Common myeloid progenitor, CD34-positive (primary cell): ENCODE results near the gene ZNF827.

Experiments
- CTCF ChIA-PET: fragments of 350-600 bp; sonication (Branson Sonifier 250); formaldehyde crosslinking; loops from one replicate; lab custom pipeline; 2021; ENCODE audit warnings: antibody characterized with exemption; lab: Charles Lee
- POLR2A ChIA-PET: fragments of 350-600 bp; sonication (Branson Sonifier 250); formaldehyde crosslinking; loops from one replicate; lab custom pipeline; 2021; ENCODE audit warnings: antibody characterized with exemption; lab: Charles Lee
- DNase-seq, 3 donors: peaks; one replicate each; pipeline versions ENCODE4 v3.0.0 to v3.0.0-alpha.2; 2013
- H3K27ac ChIP-seq, 2 experiments: 1 replicate in 1 of 2; 2 replicates in 1 of 2; pipeline ENCODE4 v1.7.0; 2013; ENCODE audit warnings: inconsistent platforms in 2 of 2, low read length in 2 of 2, mild to moderate bottlenecking in 2 of 2, low read depth in 1 of 2, moderate library complexity in 1 of 2; ENCODE audit not compliant: severe bottlenecking in 2 of 2, insufficient read depth in 1 of 2, poor library complexity in 1 of 2
- H3K27me3 ChIP-seq, 5 experiments: replicated peaks in 2 of 5; 1 replicate in 3 of 5; 2 replicates in 2 of 5; pipeline versions ENCODE4 v1.6.1 to v1.7.0; 2013; ENCODE audit warnings: low read length in 4 of 5, mild to moderate bottlenecking in 2 of 5, moderate library complexity in 2 of 5, inconsistent platforms in 1 of 5; ENCODE audit not compliant: insufficient read depth in 5 of 5, control insufficient read depth in 4 of 5
- H3K36me3 ChIP-seq, 4 experiments: 1 replicate in 2 of 4; 2 replicates in 2 of 4; pipeline versions ENCODE4 v1.6.1 to v1.7.0; 2013; ENCODE audit warnings: low read length in 3 of 4, control low read depth in 1 of 4, mild to moderate bottlenecking in 1 of 4; ENCODE audit not compliant: control insufficient read depth in 4 of 4, insufficient read depth in 4 of 4
- H3K4me1 ChIP-seq, 4 experiments: 1 replicate in 3 of 4; 2 replicates in 1 of 4; pipeline versions ENCODE4 v1.6.1 to v1.7.1; 2013; ENCODE audit warnings: low read length in 3 of 4, mild to moderate bottlenecking in 3 of 4, control low read depth in 1 of 4, inconsistent platforms in 1 of 4, moderate library complexity in 1 of 4; ENCODE audit not compliant: control insufficient read depth in 4 of 4, insufficient read depth in 4 of 4; ENCODE audit errors: control extremely low read depth in 1 of 4
- H3K4me3 ChIP-seq, 7 experiments: 1 replicate in 4 of 7; 2 replicates in 3 of 7; pipeline versions ENCODE4 v1.5.1 to v1.7.0; 2013; ENCODE audit warnings: mild to moderate bottlenecking in 7 of 7, low read length in 6 of 7, moderate library complexity in 6 of 7, inconsistent platforms in 2 of 7, low read depth in 2 of 7, control low read depth in 1 of 7; ENCODE audit not compliant: insufficient read depth in 4 of 7, control insufficient read depth in 1 of 7; ENCODE audit errors: extremely low read depth in 1 of 7
- H3K9me3 ChIP-seq, 5 experiments: 1 replicate in 4 of 5; 2 replicates in 1 of 5; pipeline versions ENCODE4 v1.6.1 to v1.7.1; 2013; ENCODE audit warnings: low read length in 4 of 5, mild to moderate bottlenecking in 2 of 5, inconsistent platforms in 1 of 5, low read depth in 1 of 5, moderate library complexity in 1 of 5; ENCODE audit not compliant: control insufficient read depth in 4 of 5, insufficient read depth in 2 of 5; ENCODE audit errors: control extremely low read depth in 1 of 5
- WGBS: methylation state at CpG from one replicate; pipeline ENCODE4 v1.1.5; 2013; ENCODE audit not compliant: insufficient coverage; 5-methylcytosine and 5-hydroxymethylcytosine counted together

The ZNF827 gene

GRCh38 chr4:145847764-145848163 is 90.9 kb downstream of the ZNF827 start:
- H3K4me1 ChIP-seq, result peaks cover 7 to 14% (median 11%) of the 10 kb centered on the region in 4 experiments
- CTCF ChIA-PET, result no interaction called here
- H3K36me3 ChIP-seq, result peaks cover 7 to 20% (median 12%) of the 10 kb centered on the region in 4 experiments
- no peaks in the 10 kb centered on the region for H3K9me3 ChIP-seq
- no peak overlapping the region for H3K4me3 ChIP-seq
- 92% methylated on average over 5 of the region's 7 CpGs for whole genome bisulfite sequencing
- H3K27me3 ChIP-seq, result no peaks in the 10 kb centered on the region
- H3K27ac ChIP-seq, result no peak overlapping the region
- no peak for DNase-seq
- POLR2A ChIA-PET, result no interaction called here

GRCh38 chr4:145845118-145845517 is 93.5 kb downstream of the ZNF827 start:
- H3K36me3 ChIP-seq, result peaks cover 5 to 28% (median 17%) of the 10 kb centered on the region in 4 experiments
- ChIA-PET CTCF (interaction anchor here (1.5 to 1.6 kb wide), 3 partner anchors 12 to 42 kb away, joined by 3 to 7 read pairs (median 6); no protein-coding TSS in a partner anchor), POLR2A (no interaction called here)
- no peaks in the 10 kb centered on the region for H3K9me3 ChIP-seq
- DNase-seq, result no peak
- no peaks in the 10 kb centered on the region for H3K27me3 ChIP-seq
- H3K4me3 ChIP-seq, result no peak overlapping the region
- WGBS, result 93% methylated on average over 3 of the region's 4 CpGs
- H3K27ac ChIP-seq, result no peak overlapping the region
- peaks cover 9 to 22% (median 16%) of the 10 kb centered on the region in 4 experiments for H3K4me1 ChIP-seq

GRCh38 chr4:145843639-145844038 is 95.0 kb downstream of the ZNF827 start:
- Histone ChIP-seq H3K4me3 (peak overlapping the region in 3 of 7 experiments; percentile 28 to 44 (median 39)), H3K9me3 (no peaks in the 10 kb centered on the region), H3K4me1 (peaks cover 9 to 22% (median 16%) of the 10 kb centered on the region in 4 experiments), H3K27ac (no peak overlapping the region), H3K36me3 (peaks cover 4 to 30% (median 20%) of the 10 kb centered on the region in 4 experiments), H3K27me3 (no peaks in the 10 kb centered on the region)
- WGBS, result 5% methylated on average over 5 of the region's 6 CpGs
- ChIA-PET CTCF (interaction anchor here (0.6 to 1.6 kb wide), 6 partner anchors 14 to 169 kb away, joined by 3 to 7 read pairs (median 4); no protein-coding TSS in a partner anchor), POLR2A (no interaction called here)
- peak; percentile 22 to 63 (median 54) for DNase-seq

GRCh38 chr4:145843148-145843547 is 95.5 kb downstream of the ZNF827 start:
- no peak overlapping the region for H3K27ac ChIP-seq
- ChIA-PET CTCF (interaction anchor here (1.1 to 1.7 kb wide), 6 partner anchors 9 to 219 kb away, joined by 3 to 5 read pairs (median 4); no protein-coding TSS in a partner anchor), POLR2A (no interaction called here)
- 0% methylated on average over 1 of the region's 4 CpGs for WGBS
- no peak for DNase-seq
- peaks cover 3 to 29% (median 18%) of the 10 kb centered on the region in 4 experiments for H3K36me3 ChIP-seq
- H3K9me3 ChIP-seq, result no peaks in the 10 kb centered on the region
- H3K4me1 ChIP-seq, result peaks cover 9 to 22% (median 16%) of the 10 kb centered on the region in 4 experiments
- peak overlapping the region in 2 of 7 experiments; percentile 39 to 44 for H3K4me3 ChIP-seq
- H3K27me3 ChIP-seq, result no peaks in the 10 kb centered on the region

GRCh38 chr4:145842224-145842887 is 96.3 kb downstream of the ZNF827 start:
- POLR2A ChIA-PET, result no interaction called here
- DNase-seq, result no peak
- no peaks in the 10 kb centered on the region for H3K9me3 ChIP-seq
- H3K27me3 ChIP-seq, result no peaks in the 10 kb centered on the region
- no peak overlapping the region for H3K27ac ChIP-seq
- 94% methylated on average over 5 of the region's 11 CpGs for WGBS
- CTCF ChIA-PET, result interaction anchor here (1.1 to 2.0 kb wide), 7 partner anchors 9 to 218 kb away, joined by 3 to 5 read pairs (median 4); no protein-coding TSS in a partner anchor
- peaks cover 9 to 22% (median 16%) of the 10 kb centered on the region in 4 experiments for H3K4me1 ChIP-seq
- H3K4me3 ChIP-seq, result no peak overlapping the region
- peaks cover 3 to 24% (median 16%) of the 10 kb centered on the region in 4 experiments for H3K36me3 ChIP-seq

GRCh38 chr4:145840801-145841200 is 97.8 kb downstream of the ZNF827 start:
- CTCF ChIA-PET, result interaction anchor here (1.0 to 2.0 kb wide), 2 partner anchors 13 to 40 kb away, joined by 3 to 4 read pairs; no protein-coding TSS in a partner anchor
- Histone ChIP-seq H3K4me3 (no peak overlapping the region), H3K27me3 (no peaks in the 10 kb centered on the region), H3K4me1 (peaks cover 9 to 22% (median 16%) of the 10 kb centered on the region in 4 experiments), H3K27ac (no peak overlapping the region), H3K36me3 (peaks cover 3 to 23% (median 15%) of the 10 kb centered on the region in 4 experiments), H3K9me3 (no peaks in the 10 kb centered on the region)
- no peak for DNase-seq
- WGBS, result no CpG with 5 or more reads among the region's 3 CpGs
- POLR2A ChIA-PET, result no interaction called here
